ENCODE results near the gene ITGA7.

DNA sequence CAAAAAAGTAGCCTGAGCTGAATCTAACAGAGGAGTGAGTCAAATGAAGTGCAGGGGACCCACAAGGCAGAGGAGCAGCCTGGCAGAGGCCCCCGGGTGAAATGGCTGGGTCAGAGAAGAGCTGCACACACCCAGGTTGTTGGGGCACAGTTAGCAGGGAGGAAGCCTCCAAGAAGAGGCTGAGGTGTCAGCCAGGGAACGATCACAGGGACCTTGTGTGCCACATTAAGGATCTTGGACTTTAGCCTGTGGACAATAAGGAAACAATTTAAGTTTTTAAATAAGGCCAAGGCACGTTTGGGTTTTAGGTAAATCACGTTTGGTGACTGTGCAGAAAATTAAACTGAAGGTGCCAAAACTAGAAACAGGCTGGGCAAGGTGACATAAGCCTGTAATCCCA is 36.0 kb downstream of the ITGA7 start:
- TF ChIP-seq SP1 (IDR thresholded peaks at IDR 0.05): no peak
- no peak for TF ChIP-seq FOXA1 (IDR thresholded peaks at IDR 0.05)
- TF ChIP-seq ELF4 (IDR thresholded peaks at IDR 0.05): no peak
- no peak for TF ChIP-seq SUZ12 (IDR thresholded peaks at IDR 0.05)
- no peak for TF ChIP-seq LEF1 (IDR thresholded peaks at IDR 0.05; ENCODE audit: borderline replicate concordance)

Data from HEK293T (cell line).